GM18526 (cell line): ENCODE measurements around the gene RELA.
A peak's percentile ranks its signal among the peaks of the same experiment; 100 is the strongest.

Experiments
- POLR2A ChIP-seq: IDR thresholded peaks from 3 replicates; pipeline ENCODE4 v1.6.1; 2011; ENCODE audit not compliant: insufficient read length; ENCODE audit errors: extremely low read depth

RELA gene

GRCh38 chr11:65662799-65663638 lies at the start of gene RELA:
RELA (minus strand) TSS chr11:65662916; CDS start chr11:65662832, 84 bp downstream.
- TF ChIP-seq POLR2A, result peak; percentile 65

GRCh38 chr11:65711785-65712632 lies 49.3 kb upstream of the RELA start, which contains the start of gene KAT5:
KAT5 (plus strand) TSS chr11:65712252; CDS start chr11:65712268, 16 bp downstream.
- peak; percentile 77 for TF ChIP-seq POLR2A

GRCh38 chr11:65710421-65710820 lies 47.7 kb upstream of the RELA start:
- TF ChIP-seq POLR2A, result no peak

DNA sequence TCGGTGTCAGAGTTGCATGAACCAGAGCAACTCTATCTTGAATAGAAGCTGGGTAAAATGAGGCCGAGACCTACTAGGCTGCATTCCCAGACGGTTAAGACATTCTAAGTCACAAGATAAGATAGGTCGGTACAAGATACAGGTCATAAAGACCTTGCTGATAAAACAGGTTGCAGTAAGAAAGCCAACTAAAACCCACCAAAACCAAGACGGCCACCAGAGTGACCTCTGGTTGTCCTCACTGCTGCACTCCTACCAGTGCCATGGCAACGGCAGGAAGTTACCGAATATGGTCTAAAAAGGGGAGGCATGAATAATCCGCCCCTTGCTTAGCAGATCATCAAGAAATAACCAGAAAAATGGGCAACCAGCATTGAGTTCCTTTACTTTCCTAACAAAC lies 46.9 kb upstream of the RELA start:
- TF ChIP-seq POLR2A, result no peak

GRCh38 chr11:65708451-65708850 lies 45.7 kb upstream of the RELA start:
- no peak for TF ChIP-seq POLR2A

DNA sequence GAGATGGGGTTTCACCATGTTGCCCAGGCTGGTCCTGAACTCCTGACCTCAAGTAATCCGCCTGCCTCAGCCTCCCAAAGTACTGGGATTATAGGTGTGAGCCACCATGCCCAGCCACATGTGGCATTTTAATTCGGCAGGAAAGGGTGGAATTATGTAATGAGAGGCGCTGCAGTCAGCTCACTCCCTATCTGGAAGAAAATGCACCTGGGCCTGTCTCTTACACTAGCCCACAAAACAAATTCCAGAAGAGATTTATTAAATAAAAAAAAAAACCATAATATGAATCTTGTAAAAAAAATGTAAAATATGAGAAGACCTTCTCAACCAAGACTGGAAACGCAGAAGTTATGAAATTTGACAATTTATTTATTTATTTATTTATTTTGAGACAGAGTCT lies 41.1 kb upstream of the RELA start:
- TF ChIP-seq POLR2A, result no peak

GRCh38 chr11:65701686-65702085 lies 39.0 kb upstream of the RELA start:
- TF ChIP-seq POLR2A, result no peak

- TF ChIP-seq POLR2A, result no peak
These were observed 37.7 kb upstream of the RELA start for GRCh38 chr11:65700399-65700798.

DNA sequence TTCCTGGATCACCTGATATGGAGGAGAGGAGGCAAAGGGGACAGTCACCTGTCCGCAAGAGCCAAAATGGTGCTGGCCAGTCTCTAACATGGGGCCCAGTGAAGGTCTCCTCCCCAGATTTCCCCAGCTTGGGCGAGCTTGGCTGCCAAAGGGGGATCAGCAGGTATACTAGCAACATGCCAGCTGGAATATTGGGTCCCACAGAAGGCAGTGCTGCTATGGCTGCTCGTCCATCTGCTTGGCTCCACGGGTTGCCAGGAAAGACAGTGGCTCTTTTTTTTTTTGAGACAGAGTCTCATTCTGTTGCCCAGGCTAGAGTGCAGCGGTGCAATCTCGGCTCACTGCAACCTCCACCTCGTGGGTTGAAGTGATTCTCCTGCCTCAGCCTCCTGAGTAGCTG lies 36.6 kb upstream of the RELA start:
- TF ChIP-seq POLR2A, result no peak

DNA sequence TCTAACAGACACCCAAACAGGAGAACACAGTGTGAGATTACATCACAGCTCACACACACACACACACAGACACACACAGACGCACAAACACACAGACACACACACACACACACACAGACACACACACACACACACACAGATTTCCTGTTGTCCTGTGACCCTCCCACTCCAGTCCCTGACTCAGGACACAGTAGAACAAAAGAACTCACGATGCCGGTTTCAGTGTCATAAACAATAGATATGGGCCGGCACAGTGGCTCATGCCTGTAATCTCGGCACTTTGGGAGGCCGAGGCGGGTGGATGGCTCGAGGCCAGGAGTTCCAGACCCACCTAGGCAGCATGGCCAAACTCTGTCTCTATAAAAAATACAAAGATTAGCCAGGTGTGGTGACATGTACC lies 35.5 kb upstream of the RELA start:
- no peak for TF ChIP-seq POLR2A

- TF ChIP-seq POLR2A, result no peak
These were observed 34.3 kb upstream of the RELA start for GRCh38 chr11:65696802-65697552.

DNA sequence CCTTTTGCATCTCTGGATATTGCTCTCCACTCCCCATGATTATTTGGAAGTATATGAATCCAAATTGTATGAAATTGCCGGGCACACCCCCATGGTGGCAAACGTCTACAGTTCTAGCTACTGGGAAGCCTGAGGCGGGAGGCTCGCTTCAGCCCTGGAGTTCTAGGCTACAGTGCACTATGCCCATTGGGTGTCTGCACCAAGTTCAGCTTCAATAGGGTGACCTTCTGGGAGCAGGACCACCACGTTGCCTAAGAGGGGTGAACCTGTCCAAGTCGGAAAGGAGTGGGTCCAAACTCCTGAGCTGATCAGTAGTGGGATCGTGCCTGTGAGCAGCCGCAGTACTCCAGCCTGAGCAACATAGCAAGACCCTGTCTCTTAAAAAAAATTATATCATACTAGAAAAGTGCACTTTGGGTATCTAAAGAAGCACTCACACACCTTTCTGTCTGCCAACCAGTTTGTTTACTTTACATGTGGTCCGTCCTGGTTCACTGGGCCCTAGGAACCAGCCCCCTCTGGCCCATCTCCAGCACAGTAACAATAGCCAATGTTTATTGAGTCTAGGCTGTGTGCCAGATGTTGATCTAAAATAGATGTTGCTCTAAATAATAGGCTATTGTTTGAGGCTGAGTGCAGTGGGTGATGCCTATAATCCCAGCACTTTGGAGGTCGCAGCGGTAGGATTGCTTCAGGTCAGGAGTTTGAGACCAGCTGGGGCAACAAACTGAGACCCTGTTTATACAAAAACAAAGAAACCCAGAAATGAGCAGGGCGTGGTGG lies 32.9 kb upstream of the RELA start:
- no peak for TF ChIP-seq POLR2A

DNA sequence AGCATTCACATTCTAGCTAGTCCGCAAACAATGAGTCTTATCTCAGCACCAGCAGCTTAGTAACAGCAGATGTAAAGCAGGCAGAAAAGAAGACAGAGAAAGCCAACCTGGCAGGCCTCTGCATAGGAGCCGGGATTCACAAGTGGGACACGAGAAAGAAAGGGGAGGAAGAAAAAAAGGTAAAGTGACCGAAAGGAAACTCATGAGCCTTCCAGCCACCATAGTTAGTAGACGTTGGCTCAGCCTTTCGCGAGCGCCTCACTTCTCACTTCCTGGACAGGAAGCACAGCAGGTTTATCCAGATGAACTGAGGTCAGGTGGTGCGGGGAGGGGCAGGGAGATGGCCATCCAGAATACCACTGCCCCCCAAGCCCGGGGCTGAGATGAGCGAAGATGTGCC lies 29.7 kb upstream of the RELA start:
- no peak for TF ChIP-seq POLR2A

GRCh38 chr11:65685981-65686380 lies 23.3 kb upstream of the RELA start:
- TF ChIP-seq POLR2A, result no peak
